AG04450 (cell line): ENCODE results near the gene SPNS3. TPM values are rescaled to one million over a fixed set of nuclear protein-coding genes. Genes with fewer than 3 reads are reported as not detected.

Experiments used
- CTCF ChIA-PET: fragments of 300-600, 350-600 bp; formaldehyde crosslinking; extraction: SDS; loops from one replicate; lab custom pipeline; 2022; ENCODE audit warnings: antibody characterized with exemption, inconsistent platforms; lab: Charles Lee
- POLR2A ChIA-PET: fragments of 350-600 bp; formaldehyde crosslinking; extraction: SDS; loops from one replicate; lab custom pipeline; 2021; ENCODE audit warnings: antibody characterized with exemption, inconsistent platforms; lab: Yijun Ruan, JAX
- DNase-seq: peaks from one replicate; pipeline ENCODE4 v3.0.0-alpha.2; 2011; ENCODE audit warnings: low read depth, low spot score
- H3K27ac ChIP-seq: one replicate; pipeline ENCODE4 v1.5.1; 2012; ENCODE audit warnings: low read depth, low read length, control low read depth
- H3K27me3 ChIP-seq: one replicate; pipeline ENCODE4 v1.6.0; 2012; ENCODE audit warnings: low read length; ENCODE audit not compliant: control insufficient read depth, insufficient read depth
- H3K4me3 ChIP-seq: 2 replicates; pipeline ENCODE4 v1.5.1; 2011; ENCODE audit warnings: mild to moderate bottlenecking, low read depth, low read length, control low read depth
- H3K9me3 ChIP-seq: 2 replicates; pipeline ENCODE4 v1.5.1; 2012; ENCODE audit warnings: low read length; ENCODE audit not compliant: control insufficient read depth, insufficient read depth
- CTCF ChIP-seq: IDR thresholded peaks from 2 replicates; pipeline ENCODE4 v1.5.1; 2011; ENCODE audit warnings: low read depth, low read length, control low read depth, inconsistent platforms
- polyA plus RNA-seq: library from polyadenylated mRNA; depleted of rRNA; stranded (reverse); fragments of >200 nt; gene quantifications from 2 replicates; pipeline ENCODE4 v1.2.3, GENCODE V29; 2011

Gene SPNS3
- polyA plus RNA-seq, 1 experiment: not detected

- H3K27me3 ChIP-seq: peaks cover 11% of the 10 kb centered on the region
- POLR2A ChIA-PET: interaction anchor here (0.5 kb wide), 1 partner anchor 833 kb away, joined by 9 read pairs; no protein-coding TSS in a partner anchor
- no peak for DNase-seq
- H3K4me3 ChIP-seq: no peak overlapping the region
- CTCF ChIA-PET: no interaction called here
- H3K9me3 ChIP-seq: no peaks in the 10 kb centered on the region
- no peak for TF ChIP-seq CTCF
- no peak overlapping the region for H3K27ac ChIP-seq
These were observed 3.1 kb downstream of the SPNS3 start for GRCh38 chr17:4436846-4437245.

- no peaks in the 10 kb centered on the region for H3K9me3 ChIP-seq
- H3K4me3 ChIP-seq: no peak overlapping the region
- no peak for DNase-seq
- H3K27me3 ChIP-seq: peaks cover 15% of the 10 kb centered on the region
- H3K27ac ChIP-seq: no peak overlapping the region
- POLR2A ChIA-PET: no interaction called here
- TF ChIP-seq CTCF: no peak
- CTCF ChIA-PET: interaction anchor here (0.6 kb wide), 1 partner anchor 188 kb away, joined by 3 read pairs; no protein-coding TSS in a partner anchor
These were observed 4.6 kb downstream of the SPNS3 start for GRCh38 chr17:4438162-4438944.

GRCh38 chr17:4440021-4440420 lies 6.3 kb downstream of the SPNS3 start:
- H3K9me3 ChIP-seq: no peaks in the 10 kb centered on the region
- H3K27ac ChIP-seq: no peak overlapping the region
- H3K27me3 ChIP-seq: peaks cover 18% of the 10 kb centered on the region
- CTCF ChIA-PET: no interaction called here
- TF ChIP-seq CTCF: no peak
- DNase-seq: no peak
- H3K4me3 ChIP-seq: no peak overlapping the region
- POLR2A ChIA-PET: no interaction called here

- ChIA-PET CTCF (interaction anchor here (0.9 to 1.1 kb wide), 2 partner anchors 20 to 241 kb away, joined by 3 read pairs; no protein-coding TSS in a partner anchor), POLR2A (no interaction called here)
These were observed 7.2 kb downstream of the SPNS3 start for GRCh38 chr17:4440690-4441686.

More at GRCh38 chr17:4440690-4441686, 7.2 kb downstream of the SPNS3 start:
- Histone ChIP-seq H3K27me3 (peaks cover 18% of the 10 kb centered on the region), H3K27ac (no peak overlapping the region), H3K9me3 (no peaks in the 10 kb centered on the region), H3K4me3 (no peak overlapping the region)
- TF ChIP-seq CTCF: no peak
- DNase-seq: no peak
